Neural progenitor cell (in vitro differentiated cells): Measurements from ENCODE around the gene FAM219A.

Experiments
- CTCF ChIP-seq: fragments of 200-600 bp; sonication (generic); IDR thresholded peaks from 2 replicates; pipeline ENCODE4 v1.5.1; 2017; ENCODE audit warnings: antibody characterized with exemption, mild to moderate bottlenecking
- EZH2 ChIP-seq: fragments of 200-600 bp; sonication (generic); IDR thresholded peaks from 2 replicates; pipeline ENCODE4 v1.6.1; 2017; ENCODE audit warnings: antibody characterized with exemption, mild to moderate bottlenecking, moderate library complexity
- EZH2phosphoT487 ChIP-seq: fragments of 200-600 bp; sonication (generic); IDR thresholded peaks from 2 replicates; pipeline ENCODE4 v1.6.1; 2017; ENCODE audit warnings: antibody characterized with exemption

GRCh38 chr9:34374339-34374738, 84.0 kb downstream of the FAM219A start:
- TF ChIP-seq EZH2phosphoT487 (no peak), CTCF (no peak), EZH2 (no peak)
